NCI-H187 treated with DMSO at 0.1 percent for 48 hours (cell line): ENCODE data around the gene DCTN4.
"Not testable (repeated sequence)": the region's sequence is repeated elsewhere in the genome, so short reads cannot be mapped to it uniquely, and the experiment has no call there.

Experiments
- DNase-seq: peaks from one replicate; lab custom pipeline; 2025; lab: John Stamatoyannopoulos, UW

DCTN4 gene

DNA sequence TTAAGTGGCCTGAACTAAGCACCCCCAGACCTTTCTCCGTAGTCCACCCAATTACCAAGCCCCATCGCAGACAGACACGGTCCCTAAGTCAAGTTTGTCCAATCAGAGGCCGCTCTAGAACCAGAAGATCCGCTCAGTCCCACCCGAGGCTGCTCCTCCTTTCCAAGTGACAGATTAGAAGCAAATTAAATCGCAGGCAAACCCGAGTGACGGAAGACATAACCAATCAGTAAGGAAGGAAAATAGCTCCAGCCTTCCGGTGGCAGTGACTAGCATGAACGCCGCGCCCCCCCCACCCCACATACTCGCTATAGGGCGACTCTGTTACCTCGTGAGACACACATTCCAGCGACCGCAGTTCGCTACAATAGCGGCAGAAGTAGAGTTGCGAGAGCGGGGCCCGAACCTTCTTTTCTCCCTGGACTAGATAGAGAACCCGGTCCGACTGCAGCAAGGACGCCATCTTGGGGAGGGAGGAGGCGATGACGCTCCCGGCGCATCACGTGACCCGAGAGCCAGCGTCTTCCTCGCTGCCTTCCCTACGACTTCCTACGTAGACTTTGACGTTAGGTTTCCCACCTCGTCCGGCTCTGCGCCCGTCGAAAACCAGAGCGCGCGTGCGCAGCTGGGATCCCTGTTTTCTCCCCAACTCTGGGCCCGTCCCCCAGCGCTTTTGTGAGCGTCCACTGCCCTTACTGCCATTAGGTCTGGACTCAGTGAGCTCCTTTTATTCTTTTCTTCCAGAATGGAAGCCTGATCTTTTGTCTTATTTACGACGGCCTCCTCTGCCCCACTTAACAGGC lies at the start of gene DCTN4:
TSS of gene DCTN4 (minus strand) at position 487 of the 803 bp plus-strand sequence. CDS start at position 463, 24 bp downstream.
- DNase-seq, result peak; percentile 94

DNA sequence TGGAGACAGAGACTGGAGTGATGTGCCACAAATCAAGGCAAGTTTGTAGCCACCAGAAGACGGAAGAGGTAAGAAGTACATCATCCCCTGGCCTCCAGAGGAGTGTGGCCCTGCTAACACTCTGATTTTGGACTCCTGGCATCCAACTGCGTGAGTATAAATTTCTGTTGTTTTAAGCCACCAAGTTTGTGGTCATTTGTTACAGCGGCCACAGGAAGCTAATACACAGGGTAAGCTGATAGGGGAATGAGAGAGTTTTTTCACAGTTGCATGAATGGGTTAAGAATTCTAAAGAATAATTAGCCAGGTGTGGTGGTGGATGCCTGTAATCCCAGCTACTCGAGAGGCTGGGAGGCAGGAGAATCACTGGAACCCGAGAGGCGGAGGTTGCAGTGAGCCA lies 45.6 kb upstream of the DCTN4 start:
- no peak for DNase-seq

DNA sequence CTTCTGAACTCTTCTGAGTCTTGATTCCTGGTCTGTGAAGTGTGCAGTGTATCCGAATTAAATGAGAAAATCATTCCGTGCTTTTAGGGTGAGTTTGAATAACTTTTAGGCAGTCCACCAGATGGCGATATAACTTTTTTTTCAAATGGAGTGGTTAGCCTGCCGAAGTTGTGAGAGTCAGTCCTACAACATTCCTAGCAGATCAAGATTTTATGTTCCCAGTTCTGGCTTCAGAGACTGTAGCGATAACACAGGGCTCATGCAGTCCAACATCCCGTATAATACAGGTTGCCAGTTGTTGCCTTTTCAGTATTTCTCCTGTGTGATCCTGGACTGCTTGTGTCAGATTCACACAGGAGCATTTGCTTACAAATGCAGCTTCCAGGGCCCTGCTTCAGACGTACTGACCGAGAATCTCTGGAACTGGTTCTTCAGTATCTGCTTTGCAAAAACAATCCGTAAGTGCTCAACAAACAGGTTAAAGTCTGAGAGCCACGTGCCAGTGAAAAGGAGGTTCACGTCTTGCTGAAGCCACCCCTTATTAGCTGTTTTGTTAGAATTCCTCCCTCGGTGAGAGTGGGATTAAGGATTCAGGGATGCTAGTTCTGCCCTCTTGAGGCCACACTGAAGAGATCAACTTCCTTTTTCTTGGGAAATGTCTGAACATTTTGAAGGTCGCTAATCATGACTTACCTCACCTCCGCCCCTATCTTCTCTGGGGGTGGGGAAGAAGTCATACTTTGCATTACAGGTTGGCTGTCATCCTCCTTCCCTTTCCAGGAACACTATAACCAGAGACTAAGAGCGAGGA lies 42.5 kb upstream of the DCTN4 start:
- DNase-seq, result no peak

DNA sequence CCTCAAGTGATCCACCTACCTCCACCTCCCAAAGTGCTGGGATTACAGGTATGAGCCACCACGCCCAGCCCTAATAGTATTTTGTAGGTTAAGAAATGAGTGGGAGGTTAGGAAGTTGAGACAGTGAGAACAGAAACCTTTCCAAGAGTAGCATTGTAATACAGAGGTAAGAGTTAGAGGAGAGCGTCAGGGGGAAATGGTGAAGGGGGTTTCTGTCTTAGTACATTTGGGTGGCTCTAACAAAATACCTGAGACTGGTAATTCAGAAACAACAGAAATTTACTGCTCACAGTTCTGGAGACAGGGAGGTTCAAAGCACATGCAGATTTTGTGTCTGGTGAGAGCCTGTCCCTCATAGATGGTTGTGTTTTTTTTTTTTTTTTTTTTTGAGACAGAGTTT lies 38.6 kb upstream of the DCTN4 start:
- no peak for DNase-seq

DNA sequence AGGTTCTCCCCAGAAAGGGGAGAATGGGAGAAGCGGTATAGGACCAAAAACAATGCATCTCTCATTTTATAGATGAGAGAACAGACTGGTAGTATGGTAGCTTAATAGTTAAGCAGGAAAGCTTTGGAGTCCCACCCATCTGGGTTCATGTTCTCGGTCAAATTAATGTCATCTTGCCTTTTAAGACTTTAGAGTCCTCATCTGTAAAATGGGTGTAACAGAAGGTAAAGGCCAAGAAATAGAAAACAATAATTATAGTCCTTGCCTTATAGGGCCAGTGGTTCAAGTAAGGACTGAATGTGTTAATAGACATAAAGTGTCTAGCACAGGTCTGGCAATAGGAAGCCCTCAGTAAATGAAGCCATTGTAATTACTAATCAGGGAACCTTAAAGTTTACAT lies 36.1 kb upstream of the DCTN4 start:
- no peak for DNase-seq

DNA sequence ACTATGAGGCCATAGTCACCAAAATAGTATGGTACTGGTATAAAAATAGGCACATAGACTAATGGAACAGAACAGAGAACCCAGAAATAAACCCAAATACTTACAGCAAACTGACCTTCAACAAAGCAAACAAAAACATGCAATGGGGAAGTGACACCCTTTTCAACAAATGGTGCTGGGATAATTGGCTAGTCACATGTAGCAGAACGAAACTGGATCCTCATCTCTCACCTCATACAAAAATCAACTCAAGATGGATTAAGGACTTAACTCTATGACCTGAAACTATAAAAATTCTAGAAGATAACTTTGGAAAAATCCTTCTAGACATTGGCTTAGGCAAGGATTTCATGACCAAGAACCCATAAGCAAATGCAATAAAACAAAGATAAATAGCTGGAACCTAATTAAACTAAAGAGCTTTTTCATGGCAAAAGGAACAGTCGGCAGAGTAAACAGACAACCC lies 34.6 kb upstream of the DCTN4 start:
- not testable (repeated sequence) for DNase-seq

DNA sequence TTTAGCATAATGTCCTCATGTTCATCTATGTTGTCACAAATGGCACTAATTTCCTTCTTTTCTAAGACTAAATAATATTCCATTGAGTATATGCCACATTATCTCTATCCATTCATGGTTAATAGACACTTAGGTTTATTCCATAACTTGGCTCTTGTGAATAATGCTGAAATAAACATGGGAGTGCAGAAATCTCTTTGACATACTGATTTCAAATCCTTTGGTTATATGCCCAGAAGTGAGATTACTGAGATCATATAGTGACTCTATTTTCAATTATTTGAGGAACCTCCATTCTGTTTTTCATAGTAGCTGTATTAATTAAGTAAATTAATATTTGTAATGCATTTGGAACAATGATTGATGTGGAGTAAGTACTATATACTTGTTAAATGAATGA lies 32.7 kb upstream of the DCTN4 start:
- no peak for DNase-seq

DNA sequence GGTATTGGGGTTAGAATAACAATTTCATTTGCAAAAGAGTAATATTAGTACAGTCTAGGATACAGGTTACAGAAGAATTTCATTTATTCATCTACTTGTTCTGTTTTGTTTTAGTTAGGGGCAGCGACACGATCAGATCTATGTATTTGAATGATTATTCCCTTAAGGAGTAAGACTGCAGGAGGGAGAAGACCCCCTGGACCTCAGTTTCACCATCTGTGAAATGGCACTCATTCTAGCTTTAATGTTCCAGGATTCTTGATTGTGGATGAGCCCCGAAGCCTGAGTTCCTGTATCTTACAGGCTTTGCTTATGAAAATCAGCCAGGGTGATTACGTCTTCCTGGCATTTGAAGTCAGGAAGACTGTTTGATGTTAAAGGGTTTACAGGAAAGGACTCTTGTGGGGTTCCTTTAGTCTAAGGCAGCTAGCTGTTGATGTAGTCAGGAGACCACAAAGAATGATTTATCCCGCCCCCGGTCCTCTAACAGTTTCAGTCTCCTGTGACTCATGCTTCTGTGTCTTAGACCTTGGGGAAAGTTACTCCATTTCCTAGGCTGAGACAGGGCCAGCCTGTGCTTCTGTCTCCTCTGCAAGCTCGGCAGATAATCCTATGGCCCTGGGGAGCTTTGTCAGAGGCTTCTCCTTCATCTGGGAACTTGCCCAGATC lies 31.3 kb upstream of the DCTN4 start:
- no peak for DNase-seq

DNA sequence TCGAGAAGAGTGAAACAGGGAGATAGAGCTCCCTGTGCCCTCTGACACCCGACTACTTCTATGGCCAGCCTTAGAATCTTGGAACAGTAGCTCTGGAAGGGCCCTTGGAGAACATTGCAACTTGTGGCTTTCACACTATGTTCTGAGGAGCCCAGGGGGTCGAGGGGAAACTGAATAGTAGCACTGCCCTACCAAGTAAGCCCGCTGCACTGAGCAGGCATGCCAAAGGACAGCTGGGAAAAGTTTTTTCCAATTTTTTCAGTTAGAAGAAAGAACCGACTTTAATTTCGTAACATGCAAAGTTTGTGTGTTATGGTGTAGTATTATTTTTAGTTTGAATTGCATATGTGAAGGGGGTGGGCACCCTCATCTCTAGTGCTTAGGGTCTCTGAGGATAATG lies 30.6 kb upstream of the DCTN4 start:
- no peak for DNase-seq

DNA sequence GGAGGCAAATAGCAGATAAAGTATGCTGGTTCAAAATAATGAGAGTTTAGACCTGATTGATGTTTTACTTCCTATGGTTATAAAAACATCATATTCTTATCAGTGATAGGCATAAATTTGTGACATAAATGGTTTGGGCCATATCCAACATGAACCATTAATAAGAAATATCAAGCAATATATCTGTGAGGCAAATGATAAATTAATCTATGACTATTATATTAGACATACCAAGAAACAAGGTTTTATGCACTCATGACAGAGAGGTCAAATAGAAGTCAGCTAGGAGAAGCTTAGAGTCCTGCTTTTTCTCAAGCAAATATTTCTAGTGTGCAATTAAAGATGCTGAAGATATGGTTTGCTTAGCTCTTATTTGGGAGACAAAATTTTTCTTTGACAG lies 30.2 kb upstream of the DCTN4 start:
- DNase-seq, result no peak

DNA sequence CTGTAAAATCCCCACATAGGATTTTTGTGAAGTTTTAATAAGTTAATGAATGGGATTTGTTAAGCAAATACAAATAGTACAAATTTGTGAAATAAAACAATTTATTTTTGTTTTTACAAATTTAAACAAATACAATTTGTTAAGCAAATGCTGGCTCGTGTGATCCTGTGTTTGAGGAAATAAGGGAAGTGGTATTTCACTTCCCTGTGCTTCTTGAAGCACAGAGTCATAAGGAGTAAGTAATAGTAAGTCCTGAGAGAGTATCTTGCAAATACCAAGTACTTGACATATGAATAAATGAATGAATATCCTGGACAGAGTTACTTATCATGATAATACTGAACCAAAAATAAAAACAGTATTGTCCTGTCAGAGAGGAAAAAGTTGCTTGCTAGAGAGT lies 28.8 kb upstream of the DCTN4 start:
- no peak for DNase-seq

DNA sequence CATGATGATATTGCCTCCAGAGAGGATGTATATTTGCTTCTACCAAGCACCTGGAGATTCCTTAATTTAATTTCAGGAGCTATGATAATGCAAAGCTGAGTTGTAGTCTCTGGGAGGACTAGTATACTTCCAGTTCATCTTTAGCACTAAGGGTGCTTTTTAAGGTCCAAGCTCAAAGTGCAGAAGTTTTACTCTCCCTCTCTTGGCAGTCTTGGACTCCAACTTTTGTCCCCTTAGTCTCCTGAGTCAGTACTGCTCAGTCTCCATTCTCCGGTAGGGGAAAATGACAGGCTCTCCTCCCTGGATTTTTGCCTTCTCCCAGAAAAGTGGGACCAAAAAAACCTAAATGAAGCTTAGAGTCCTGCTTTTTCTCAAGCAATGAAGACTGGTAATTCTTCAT lies 28.1 kb upstream of the DCTN4 start:
- no peak for DNase-seq

DNA sequence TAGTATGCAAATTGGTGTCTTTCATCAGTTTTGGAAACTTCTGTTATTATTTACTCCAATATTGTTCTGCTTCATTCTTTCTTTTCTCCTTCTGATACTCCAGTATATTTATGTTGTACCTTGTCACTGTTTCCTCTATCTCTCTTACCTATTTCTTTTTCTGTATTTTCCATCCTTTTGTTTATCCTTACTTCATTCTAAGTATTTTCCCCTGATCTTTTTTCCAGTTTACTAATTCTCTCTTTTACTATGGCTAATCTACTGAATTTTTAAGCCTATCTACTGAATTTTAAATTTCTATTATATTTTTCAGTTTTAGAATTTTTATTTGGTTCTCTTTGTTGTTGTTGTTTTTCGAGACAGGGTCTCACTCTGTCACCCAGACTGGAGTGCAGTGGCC lies 27.1 kb upstream of the DCTN4 start:
- DNase-seq, result no peak

DNA sequence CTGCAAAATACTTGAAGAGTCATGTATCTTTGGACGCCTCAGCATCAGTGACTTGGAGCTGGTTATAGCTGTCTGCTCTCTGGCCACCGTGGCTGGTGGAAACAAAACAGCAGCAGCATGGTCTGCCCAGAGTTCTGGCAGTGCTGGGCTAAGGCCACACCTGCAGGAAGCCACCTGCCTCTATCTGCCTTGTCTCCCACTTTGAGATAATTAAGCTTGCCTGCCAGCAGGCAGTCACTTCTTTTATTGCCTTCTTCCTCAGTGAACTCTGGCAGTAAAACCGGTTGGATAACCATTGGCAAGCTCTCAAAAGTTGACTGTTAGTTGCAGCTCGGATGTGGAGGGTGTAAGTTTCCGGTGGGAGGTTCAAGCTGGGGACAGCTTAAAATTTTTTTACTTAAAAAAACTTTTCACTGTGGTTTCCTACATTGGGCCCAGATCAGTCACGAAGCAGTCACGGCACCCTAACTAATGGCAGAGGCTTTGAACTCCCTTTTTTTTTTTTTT lies 24.7 kb upstream of the DCTN4 start:
- no peak for DNase-seq

DNA sequence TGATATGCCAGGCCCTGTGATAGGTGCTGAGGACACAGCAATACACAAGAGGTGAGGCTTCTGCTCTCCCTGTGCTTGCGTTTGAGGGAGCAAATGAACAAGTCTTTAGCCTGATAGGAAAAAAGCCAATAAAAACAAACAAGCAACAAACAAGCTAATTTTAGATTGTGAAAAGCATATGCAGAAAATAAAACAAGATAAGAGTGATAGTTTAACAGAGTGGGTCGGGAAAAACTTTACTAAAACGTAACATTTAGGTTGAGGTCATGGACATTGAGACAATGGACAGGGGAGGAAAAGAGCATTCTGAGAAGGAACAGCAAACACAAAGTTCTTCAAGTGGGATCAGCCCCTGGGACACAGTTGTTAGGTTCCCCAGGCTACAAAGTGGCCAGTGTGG lies 24.0 kb upstream of the DCTN4 start:
- DNase-seq, result no peak

DNA sequence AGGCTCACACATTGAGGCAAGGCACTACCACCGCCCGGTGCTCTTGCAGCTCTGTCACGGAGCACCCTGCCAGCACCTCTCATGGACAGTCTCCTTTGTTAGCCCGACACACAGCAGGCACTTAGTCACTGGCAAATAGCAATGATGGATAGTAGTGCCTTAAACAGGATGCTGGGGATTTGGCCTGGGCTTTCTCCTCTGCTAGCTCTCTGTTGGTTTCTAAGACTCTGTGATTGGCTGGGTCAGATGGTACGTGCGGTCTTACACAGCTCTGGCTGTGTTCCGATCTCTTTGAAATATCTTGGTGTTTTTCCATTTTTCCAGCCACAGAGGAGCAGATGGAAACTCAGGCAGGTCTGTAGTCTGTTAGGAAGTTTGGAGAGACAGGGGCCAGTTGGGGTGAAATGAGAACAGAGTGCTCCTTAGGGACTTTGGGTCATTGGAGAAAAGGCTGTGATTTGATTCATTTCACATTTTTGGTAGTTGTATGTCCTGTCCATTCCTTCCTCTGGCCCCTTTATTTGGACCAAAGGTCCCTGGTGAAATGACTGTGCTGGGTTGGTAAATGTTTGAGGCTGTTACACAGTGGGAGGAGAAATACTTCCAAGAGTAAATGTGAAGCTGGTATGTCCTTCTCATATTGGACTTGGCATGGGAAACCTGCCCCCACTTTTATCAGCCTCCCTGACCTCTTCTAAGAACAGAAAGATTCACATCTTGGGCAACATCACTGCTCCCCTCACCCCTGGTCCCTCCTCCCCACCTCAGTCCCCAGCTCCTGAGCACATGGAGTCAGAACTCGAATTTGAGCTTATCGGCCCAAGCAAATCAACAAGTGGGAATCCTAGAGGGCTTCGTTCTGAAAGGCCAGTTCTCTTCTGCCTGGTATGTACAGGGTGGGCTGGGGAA lies 23.1 kb upstream of the DCTN4 start:
- no peak for DNase-seq

DNA sequence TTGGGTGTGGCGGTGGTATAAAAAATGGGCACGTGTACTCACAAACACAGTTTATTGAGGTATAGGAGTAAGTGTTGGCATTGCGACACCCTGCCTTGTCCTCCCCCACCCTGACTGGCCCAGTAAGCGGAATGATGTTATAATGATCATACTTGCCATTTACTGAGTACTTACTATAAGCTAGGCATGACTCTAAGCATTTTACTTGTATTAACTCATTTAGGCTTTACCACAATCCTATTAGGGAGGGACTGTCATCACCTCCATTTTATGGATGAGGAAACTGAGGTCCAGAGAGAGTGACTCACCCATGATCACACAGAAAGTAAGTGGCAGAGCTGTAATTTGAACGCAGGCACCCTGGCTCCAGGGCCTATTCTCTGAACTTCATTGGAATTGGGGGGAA lies 22.0 kb upstream of the DCTN4 start:
- no peak for DNase-seq

DNA sequence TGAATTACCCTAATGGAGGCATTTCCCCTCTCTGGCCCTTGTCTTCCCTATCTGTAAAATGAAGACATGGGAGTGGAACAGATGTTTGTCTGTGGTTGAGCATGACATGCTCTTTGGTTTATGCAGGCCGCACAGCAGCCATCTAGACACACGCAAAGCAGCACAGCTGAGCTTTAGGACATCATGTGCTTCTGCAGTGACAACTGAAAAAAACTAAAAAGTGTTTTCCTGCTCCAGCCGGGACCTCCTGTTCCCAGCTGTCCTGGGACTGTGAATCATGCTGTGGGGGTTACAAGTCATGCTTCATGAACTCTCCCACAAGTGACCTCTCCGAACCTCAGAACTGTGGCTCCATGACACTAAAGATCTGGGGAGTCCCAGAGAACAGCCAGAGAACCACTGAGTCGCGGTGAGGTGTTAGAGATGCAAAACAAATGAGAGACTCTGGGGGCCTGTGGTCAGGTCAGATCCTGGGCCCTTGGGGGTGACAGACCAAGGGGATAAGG lies 21.4 kb upstream of the DCTN4 start:
- DNase-seq, result no peak

DNA sequence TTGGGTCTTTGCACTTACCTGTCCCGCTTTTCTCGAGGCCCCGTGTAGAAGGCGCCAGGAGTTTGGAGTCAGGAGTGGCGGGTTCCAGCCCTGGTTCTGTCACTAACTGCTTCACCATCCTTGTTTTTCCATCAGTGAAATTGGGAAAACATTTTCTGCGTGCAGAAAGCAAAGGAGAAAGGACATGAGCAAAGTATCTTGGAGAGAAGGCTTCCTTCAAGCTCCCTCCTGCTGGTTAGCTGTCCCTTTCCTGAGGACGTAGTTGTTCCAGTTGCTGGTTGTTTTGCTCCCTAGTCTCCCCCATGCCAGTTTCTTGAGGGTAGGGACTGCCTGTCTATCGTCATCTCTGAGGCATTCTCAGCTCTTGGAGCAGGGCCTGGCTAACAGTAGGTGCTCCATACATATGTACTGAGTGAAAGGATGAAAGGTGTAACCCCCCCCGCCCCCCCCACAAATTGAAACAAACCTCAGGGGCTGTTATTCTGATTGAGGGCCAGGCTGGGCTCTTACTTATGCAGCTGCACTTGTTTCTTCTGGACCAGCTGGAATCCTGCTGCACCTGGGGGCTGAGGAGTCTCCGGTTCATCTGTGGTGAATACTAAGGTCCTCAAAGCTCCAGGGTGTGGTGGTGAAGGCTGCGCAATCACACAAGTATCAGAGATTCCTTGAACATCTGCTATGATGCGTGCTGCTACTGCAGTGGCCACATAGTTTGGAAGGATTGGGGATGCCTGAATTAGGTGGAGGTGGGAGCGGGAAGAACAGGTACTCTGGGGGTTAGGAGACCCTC lies 20.8 kb upstream of the DCTN4 start:
- DNase-seq, result no peak
